ENCODE measurements around the gene C14orf119.

C14orf119 gene

DNA sequence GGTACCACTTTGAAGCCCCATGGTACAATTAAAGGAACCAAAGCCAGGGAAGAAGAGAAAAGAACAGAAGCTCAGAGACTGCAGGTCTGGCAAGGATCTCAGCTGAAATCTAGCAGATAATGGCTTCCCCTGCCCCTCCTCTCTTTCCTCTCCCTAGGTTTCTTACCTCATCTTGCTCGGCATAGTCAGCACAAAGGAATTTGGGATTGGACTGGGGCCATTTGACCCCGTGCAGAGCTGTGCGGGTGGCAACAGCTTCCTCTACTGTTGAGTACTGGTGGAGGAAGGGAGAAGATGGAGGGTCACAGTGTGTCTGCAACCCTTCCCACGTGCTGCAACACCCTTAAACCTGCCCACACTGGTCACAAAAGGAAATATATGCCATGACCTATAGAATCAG lies 33.3 kb upstream of the C14orf119 start:
- TF ChIP-seq, protein P1, sequence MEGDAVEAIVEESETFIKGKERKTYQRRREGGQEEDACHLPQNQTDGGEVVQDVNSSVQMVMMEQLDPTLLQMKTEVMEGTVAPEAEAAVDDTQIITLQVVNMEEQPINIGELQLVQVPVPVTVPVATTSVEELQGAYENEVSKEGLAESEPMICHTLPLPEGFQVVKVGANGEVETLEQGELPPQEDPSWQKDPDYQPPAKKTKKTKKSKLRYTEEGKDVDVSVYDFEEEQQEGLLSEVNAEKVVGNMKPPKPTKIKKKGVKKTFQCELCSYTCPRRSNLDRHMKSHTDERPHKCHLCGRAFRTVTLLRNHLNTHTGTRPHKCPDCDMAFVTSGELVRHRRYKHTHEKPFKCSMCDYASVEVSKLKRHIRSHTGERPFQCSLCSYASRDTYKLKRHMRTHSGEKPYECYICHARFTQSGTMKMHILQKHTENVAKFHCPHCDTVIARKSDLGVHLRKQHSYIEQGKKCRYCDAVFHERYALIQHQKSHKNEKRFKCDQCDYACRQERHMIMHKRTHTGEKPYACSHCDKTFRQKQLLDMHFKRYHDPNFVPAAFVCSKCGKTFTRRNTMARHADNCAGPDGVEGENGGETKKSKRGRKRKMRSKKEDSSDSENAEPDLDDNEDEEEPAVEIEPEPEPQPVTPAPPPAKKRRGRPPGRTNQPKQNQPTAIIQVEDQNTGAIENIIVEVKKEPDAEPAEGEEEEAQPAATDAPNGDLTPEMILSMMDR (IDR thresholded peaks at IDR 0.05; ENCODE audit: control insufficient read depth, insufficient read depth, low read depth, low read length, missing control alignments): no peak
- H3K4me3 ChIP-seq (ENCODE audit: control insufficient read depth, low read depth, low read length): no peak overlapping the region
- peak; percentile 76 for DNase-seq (ENCODE audit: low read depth)

DNA sequence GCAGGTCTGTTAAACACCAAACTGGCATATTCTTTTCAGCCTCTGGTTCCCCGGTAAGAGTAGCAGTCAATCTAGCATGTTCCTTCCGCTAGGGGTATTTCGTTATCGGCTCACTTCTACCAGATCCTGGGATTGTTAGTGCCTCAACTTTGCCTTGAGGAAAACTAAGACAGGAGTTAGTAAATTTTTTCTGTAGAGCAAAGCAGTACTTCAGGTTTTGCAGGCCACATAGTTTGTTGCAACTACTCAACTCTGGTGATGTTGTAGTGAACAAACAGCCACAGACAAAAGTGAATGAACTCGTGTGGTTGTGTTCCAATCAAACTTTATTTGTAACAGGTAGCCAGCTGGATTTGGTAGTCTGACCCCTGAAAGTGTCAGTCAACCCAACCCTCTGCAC lies 31.7 kb upstream of the C14orf119 start:
- no peak overlapping the region for H3K4me3 ChIP-seq (ENCODE audit: control insufficient read depth, low read depth, low read length)
- no peak for DNase-seq (ENCODE audit: low read depth)
- TF ChIP-seq, protein P1 (IDR thresholded peaks at IDR 0.05; ENCODE audit: control insufficient read depth, insufficient read depth, low read depth, low read length, missing control alignments): no peak

DNA sequence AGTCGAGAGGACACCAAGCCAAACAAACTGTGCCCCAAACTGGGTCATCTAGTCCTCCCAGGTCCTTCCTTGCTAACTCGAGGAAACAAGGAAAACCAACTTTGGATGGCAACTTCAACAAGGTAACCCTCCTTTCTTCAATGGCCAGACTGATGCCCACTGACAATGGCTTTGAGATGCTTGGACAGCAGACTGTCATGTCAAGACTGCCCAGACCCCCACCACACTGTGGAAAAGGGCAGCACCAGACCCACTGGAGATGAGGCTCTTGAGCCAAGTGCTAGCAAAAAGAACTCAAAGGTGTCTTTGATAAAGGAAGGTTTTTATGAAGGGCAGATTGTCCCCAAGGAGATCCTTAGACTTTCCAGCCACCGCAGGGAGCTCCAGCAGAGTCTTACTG lies 28.9 kb upstream of the C14orf119 start:
- DNase-seq (ENCODE audit: low read depth): no peak
- TF ChIP-seq, protein P1 (IDR thresholded peaks at IDR 0.05; ENCODE audit: control insufficient read depth, insufficient read depth, low read depth, low read length, missing control alignments): no peak
- no peak overlapping the region for H3K4me3 ChIP-seq (ENCODE audit: control insufficient read depth, low read depth, low read length)

DNA sequence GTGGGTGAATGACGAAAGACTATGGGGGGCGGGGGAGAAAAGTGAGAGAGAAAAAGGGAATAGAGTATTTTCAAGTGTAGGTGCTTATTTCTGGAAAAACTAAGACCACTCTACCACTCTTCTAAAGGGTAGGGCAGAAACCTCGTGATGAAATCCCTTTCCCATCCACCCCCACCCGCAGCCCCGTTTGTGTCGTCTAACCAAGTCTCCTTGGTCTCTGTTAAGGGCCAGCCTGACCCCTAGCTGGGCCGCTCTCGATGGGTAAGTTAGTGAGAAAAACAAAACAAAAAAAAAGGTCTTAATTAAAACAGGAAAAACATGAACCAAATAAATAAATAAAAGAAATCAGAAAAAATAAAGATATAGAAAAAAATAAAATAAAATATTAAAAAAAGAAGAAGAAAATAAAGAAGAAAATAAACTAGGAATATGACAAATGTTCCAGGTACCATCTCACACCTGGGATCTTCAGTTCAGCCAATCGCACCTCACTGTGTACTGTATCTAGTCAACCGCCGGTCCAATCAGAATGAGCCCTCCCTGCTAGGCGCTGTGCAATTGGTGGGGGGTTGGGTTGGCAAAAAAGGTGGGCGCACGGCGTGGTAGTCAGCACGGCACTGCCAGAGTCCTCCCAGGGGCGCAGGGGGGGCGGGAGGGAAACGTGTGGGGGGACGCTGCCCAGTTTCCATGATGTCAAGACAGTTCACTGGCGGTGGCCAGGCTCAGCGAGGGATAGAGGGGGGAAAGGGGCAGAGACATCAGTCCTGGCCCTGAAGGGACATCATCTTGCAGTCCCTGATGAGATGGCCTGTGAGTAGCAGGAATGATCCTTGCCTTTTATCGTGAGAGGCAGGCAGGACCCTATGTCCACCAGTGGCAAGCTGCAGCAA lies 28.2 kb upstream of the C14orf119 start:
- no peak overlapping the region for H3K4me3 ChIP-seq (ENCODE audit: control insufficient read depth, low read depth, low read length)
- DNase-seq (ENCODE audit: low read depth): no peak
- TF ChIP-seq, protein P1 (IDR thresholded peaks at IDR 0.05; ENCODE audit: control insufficient read depth, insufficient read depth, low read depth, low read length, missing control alignments): no peak

DNA sequence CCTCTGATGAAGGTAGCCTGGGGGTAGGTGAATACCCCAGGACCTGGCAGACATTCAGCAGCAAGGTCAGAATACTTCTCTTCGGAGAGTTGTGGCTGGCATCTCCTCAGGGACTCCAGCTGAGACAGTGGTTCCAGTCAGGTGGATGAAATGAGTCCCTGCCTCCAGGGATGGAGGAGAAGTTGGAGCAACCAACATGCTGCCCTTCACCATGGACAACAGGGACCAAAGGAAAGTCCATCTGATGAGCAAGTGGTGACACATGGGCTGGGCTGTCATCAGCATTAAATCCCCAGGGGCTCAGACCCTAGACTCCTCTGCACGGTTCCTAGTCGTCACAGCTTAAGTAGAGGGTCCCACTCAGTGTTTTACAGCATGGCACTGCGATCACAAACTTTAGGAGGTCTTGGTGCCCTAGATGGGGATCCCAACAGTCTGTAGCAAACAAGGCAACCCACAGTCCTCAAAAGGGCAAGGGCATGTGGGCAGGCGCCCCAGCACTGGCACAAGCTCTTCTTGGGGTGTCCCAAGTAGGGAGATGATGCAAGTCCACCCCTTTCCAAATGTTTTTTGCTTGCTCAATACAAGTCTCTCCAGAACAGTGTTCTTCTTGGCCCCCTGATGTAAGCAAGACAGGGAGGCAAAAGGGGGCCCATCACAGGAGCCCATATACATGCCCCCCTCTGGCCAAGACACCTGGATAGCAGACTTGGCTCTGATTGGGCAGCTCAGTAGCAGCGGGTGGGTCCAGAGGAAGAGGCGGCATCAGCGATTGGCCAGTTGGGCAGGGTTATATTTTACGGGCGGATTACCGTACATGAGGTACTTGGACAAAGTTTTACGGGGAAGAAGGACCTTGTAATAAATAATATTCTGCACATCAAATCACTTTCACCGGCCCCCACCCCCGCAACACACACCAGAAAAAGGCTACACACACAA lies 27.2 kb upstream of the C14orf119 start:
- no peak overlapping the region; the same call in 1 of the 2 replicates for H3K4me3 ChIP-seq (ENCODE audit: control insufficient read depth, low read depth, low read length)
- TF ChIP-seq, protein P1 (IDR thresholded peaks at IDR 0.05; ENCODE audit: control insufficient read depth, insufficient read depth, low read depth, low read length, missing control alignments): no peak
- DNase-seq (ENCODE audit: low read depth): no peak

DNA sequence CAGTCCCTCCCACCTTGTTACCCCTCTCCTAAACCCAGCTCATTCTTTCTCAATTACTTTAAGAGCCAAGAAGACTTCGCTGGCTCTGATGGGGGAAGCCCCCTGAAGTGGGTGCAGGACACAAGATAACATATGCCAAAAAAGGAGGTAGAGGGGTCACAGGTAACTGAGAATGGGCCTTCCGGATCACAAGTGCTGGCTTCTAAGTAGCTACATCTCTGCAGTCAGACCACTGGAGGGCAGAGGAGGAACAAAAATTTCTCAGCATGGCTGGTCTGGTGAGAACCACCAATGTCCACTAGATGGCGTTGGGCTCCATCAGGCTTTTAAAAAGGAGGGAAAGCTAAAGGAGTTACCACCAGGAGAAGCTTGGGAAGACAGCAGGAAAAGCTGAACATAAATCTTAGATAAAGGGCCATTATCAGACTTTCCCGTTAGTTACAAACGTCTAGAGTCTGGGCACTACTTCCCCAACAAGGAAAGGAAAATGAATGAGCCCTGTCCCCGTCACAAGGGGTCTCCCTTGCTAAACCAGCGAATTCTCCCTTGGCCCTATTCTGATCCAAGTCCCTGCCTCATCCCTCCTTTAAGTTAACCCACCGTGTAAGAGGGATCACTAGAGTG lies 26.4 kb upstream of the C14orf119 start:
- H3K4me3 ChIP-seq (ENCODE audit: control insufficient read depth, low read depth, low read length): no peak overlapping the region; the same call in 1 of the 2 replicates
- peak; percentile 81 for DNase-seq (ENCODE audit: low read depth)
- TF ChIP-seq, protein P1 (IDR thresholded peaks at IDR 0.05; ENCODE audit: control insufficient read depth, insufficient read depth, low read depth, low read length, missing control alignments): peak; percentile 98
